AML-193 (cell line): ENCODE results near the gene HDGF.

ENCODE experiments used
- DNase-seq, 2 experiments: peaks; one replicate each; lab custom pipeline; 2025; lab: John Stamatoyannopoulos, UW

Gene HDGF

GRCh38 chr1:156698995-156699394, 52.5 kb downstream of the HDGF start:
- DNase-seq = no peak

GRCh38 chr1:156697481-156697880, 54.0 kb downstream of the HDGF start:
- DNase-seq = no peak

GRCh38 chr1:156696755-156697154, 54.7 kb downstream of the HDGF start:
- DNase-seq = no peak

GRCh38 chr1:156694690-156694962, 56.8 kb downstream of the HDGF start:
- DNase-seq = no peak

- DNase-seq = no peak
Measured at GRCh38 chr1:156693848-156694689, 57.4 kb downstream of the HDGF start.

- no peak for DNase-seq
Measured at GRCh38 chr1:156692925-156693847, 58.3 kb downstream of the HDGF start.

- no peak for DNase-seq
Measured at GRCh38 chr1:156692441-156692924, 59.0 kb downstream of the HDGF start.
